Lower leg skin (tissue), 3 donors: Measurements from ENCODE around the gene WDR73.

ENCODE experiments used
- POLR2A ChIP-seq, 2 donors: fragments of 450-650 bp; IDR thresholded peaks; one replicate each; pipeline ENCODE4 v1.6.1; 2016 to 2017; ENCODE audit warnings: antibody characterized with exemption in 2 of 2, mild to moderate bottlenecking in 1 of 2, moderate library complexity in 1 of 2
- TF ChIP-seq, protein P1 (sequence below), 3 donors: fragments of 450-650 bp; IDR thresholded peaks; one replicate each; pipeline ENCODE4 v1.5.1; 2016; ENCODE audit warnings: antibody characterized with exemption in 3 of 3, mild to moderate bottlenecking in 3 of 3, moderate library complexity in 2 of 3

DNA sequence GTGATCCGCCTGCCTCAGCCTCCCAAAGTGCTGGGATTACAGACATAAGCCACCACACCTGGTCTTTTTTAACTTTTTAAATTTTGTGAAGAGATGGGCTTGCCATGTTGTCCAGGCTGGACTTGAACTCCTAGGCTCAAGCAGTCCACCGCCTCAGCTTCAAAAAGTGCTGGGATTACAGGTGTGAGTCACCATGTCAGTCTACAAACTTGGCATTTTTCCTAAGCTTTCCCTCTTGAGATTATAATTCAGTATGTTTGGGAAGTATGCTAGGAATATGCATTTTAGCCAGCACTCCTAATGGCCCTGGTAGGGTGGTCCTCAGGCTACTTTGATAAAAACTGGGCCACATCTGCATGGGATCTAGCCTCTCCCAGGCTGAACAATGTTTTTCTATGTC lies 4.4 kb downstream of the WDR73 start:
- TF ChIP-seq, protein P1, sequence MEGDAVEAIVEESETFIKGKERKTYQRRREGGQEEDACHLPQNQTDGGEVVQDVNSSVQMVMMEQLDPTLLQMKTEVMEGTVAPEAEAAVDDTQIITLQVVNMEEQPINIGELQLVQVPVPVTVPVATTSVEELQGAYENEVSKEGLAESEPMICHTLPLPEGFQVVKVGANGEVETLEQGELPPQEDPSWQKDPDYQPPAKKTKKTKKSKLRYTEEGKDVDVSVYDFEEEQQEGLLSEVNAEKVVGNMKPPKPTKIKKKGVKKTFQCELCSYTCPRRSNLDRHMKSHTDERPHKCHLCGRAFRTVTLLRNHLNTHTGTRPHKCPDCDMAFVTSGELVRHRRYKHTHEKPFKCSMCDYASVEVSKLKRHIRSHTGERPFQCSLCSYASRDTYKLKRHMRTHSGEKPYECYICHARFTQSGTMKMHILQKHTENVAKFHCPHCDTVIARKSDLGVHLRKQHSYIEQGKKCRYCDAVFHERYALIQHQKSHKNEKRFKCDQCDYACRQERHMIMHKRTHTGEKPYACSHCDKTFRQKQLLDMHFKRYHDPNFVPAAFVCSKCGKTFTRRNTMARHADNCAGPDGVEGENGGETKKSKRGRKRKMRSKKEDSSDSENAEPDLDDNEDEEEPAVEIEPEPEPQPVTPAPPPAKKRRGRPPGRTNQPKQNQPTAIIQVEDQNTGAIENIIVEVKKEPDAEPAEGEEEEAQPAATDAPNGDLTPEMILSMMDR (IDR thresholded peaks at IDR 0.05) = no peak
- no peak for TF ChIP-seq POLR2A (IDR thresholded peaks at IDR 0.05)
